Gastrocnemius medialis (tissue), 4 donors: ENCODE measurements around the gene SURF6. TPM values are rescaled to one million over a fixed set of nuclear protein-coding genes. Genes with fewer than 3 reads are reported as not detected.

Experiments
- ATAC-seq, 2 donors: fragments of 150-250 bp; one replicate each; pipeline ENCODE4 v1.9.1; 2016
- DNase-seq, 2 donors: peaks; one replicate each; pipeline ENCODE4 v3.0.0-alpha.2; 2019
- H3K27ac ChIP-seq, 4 donors: fragments of 200-600 bp; sonication (generic); 1 replicate in 1 of 4; 2 replicates in 3 of 4; pipeline ENCODE4 v1.5.1; 2016 to 2018; ENCODE audit warnings: mild to moderate bottlenecking in 2 of 4, moderate library complexity in 1 of 4
- H3K27me3 ChIP-seq, 3 donors: fragments of 200-600 bp; sonication (generic) in 2 of 3; 1 replicate in 1 of 3; 2 replicates in 2 of 3; pipeline versions ENCODE4 v1.5.1 to v1.6.0; 2016 to 2019; ENCODE audit warnings: mild to moderate bottlenecking in 1 of 3, moderate library complexity in 1 of 3
- H3K36me3 ChIP-seq, 2 donors: fragments of 200-600 bp; sonication (generic) in 1 of 2; one replicate each; pipeline ENCODE4 v1.5.1; 2017 to 2018
- H3K4me1 ChIP-seq, 2 donors: fragments of 200-600 bp; sonication (generic) in 1 of 2; one replicate each; pipeline ENCODE4 v1.5.1; 2016 to 2017; ENCODE audit warnings: mild to moderate bottlenecking in 2 of 2
- H3K4me3 ChIP-seq, 4 donors: fragments of 200-600 bp; sonication (generic) in 3 of 4; 1 replicate in 1 of 4; 2 replicates in 3 of 4; pipeline ENCODE4 v1.5.1; 2016 to 2019; ENCODE audit warnings: mild to moderate bottlenecking in 2 of 4
- H3K9me3 ChIP-seq, 3 donors: fragments of 200-600 bp; sonication (generic) in 2 of 3; 1 replicate in 1 of 3; 2 replicates in 2 of 3; pipeline ENCODE4 v1.5.1; 2016 to 2019
- POLR2A ChIP-seq, 2 donors: fragments of 450-650 bp; IDR thresholded peaks; one replicate each; pipeline ENCODE4 v1.6.1; 2017; ENCODE audit warnings: antibody characterized with exemption in 2 of 2, mild to moderate bottlenecking in 2 of 2, moderate library complexity in 2 of 2
- in situ Hi-C, 4 donors: fragments of 200-750 bp; cut with MboI; loops; one replicate each; pipeline versions ENCODE4 v1.15.0 to v1.8.0; 2017; ENCODE audit warnings: low sequenced_read_pairs in 4 of 4
- intact Hi-C: fragments of 100-400 bp; cut with DNase I; formaldehyde crosslinking; loops from one replicate; pipeline ENCODE4 v1.15.1; 2023; ENCODE audit warnings: low total_unique reads
- total RNA-seq, 4 donors: library from RNA; depleted of rRNA; stranded (reverse); fragments of >200 nt; gene quantifications; one replicate each; pipeline versions ENCODE4 v1.1.0 to v1.2.3, GENCODE V29; 2016
- TF ChIP-seq, protein P1 (sequence below), 5 experiments: fragments of 450-650 bp in 3 of 5; fragments of 200-600 bp in 2 of 5; sonication (generic) in 2 of 5; IDR thresholded peaks in 4 of 5; conservative IDR thresholded peaks in 1 of 5; 1 replicate in 4 of 5; 2 replicates in 1 of 5; pipeline ENCODE4 v1.5.1; 2016 to 2019; ENCODE audit warnings: antibody characterized with exemption in 5 of 5, mild to moderate bottlenecking in 3 of 5, moderate library complexity in 3 of 5

The SURF6 gene
- total RNA-seq, 4 donors from 2014 or later, result 13.4 to 34.2 (median 28.0) TPM

DNA sequence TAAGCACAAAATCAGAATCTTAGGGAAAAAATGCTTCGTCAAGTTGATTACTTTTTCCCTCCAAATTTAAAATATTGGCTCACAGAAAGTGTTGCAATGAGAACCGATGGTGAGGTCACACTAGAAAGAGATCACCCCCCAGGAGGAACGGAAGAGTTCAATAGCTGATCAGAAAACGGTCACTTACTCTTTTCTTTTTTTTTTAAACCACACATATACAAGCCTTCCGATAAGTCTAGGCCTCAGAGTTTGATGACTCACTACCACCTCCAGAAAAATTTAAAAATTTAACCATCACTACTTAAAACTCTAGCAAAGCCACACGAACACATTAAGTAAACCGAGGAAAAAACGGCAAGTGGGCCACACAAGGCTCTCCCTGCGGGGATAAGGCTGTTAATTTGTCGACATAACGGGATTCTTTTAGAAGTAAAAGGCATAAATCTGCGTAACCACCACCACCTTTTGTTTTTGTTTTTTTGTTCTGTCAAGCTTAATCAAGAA is 38.7 kb upstream of the SURF6 start:
- Histone ChIP-seq H3K4me1 (peaks cover 42 to 56% of the 10 kb centered on the region in 2 donors), H3K27me3 (no peaks in the 10 kb centered on the region), H3K27ac (peak overlapping the region; percentile 77 to 97 (median 90)), H3K4me3 (peak overlapping the region; percentile 58 to 96 (median 83)), H3K9me3 (no peaks in the 10 kb centered on the region), H3K36me3 (no peaks in the 10 kb centered on the region)
- DNase-seq, result no peak
- no peak for TF ChIP-seq POLR2A (IDR thresholded peaks at IDR 0.05)
- TF ChIP-seq, protein P1, sequence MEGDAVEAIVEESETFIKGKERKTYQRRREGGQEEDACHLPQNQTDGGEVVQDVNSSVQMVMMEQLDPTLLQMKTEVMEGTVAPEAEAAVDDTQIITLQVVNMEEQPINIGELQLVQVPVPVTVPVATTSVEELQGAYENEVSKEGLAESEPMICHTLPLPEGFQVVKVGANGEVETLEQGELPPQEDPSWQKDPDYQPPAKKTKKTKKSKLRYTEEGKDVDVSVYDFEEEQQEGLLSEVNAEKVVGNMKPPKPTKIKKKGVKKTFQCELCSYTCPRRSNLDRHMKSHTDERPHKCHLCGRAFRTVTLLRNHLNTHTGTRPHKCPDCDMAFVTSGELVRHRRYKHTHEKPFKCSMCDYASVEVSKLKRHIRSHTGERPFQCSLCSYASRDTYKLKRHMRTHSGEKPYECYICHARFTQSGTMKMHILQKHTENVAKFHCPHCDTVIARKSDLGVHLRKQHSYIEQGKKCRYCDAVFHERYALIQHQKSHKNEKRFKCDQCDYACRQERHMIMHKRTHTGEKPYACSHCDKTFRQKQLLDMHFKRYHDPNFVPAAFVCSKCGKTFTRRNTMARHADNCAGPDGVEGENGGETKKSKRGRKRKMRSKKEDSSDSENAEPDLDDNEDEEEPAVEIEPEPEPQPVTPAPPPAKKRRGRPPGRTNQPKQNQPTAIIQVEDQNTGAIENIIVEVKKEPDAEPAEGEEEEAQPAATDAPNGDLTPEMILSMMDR (IDR thresholded peaks at IDR 0.05 in 4 of 5, conservative IDR thresholded peaks at IDR 0.05 in 1 of 5), result no peak
- no peak for ATAC-seq
- intact Hi-C loops, result loop anchor here (5.0 to 10.0 kb wide), 2 partner anchors 43 to 650 kb away; partner anchors contain the start of genes BRD3OS and REXO4
- in situ Hi-C loops, result no loop called here

DNA sequence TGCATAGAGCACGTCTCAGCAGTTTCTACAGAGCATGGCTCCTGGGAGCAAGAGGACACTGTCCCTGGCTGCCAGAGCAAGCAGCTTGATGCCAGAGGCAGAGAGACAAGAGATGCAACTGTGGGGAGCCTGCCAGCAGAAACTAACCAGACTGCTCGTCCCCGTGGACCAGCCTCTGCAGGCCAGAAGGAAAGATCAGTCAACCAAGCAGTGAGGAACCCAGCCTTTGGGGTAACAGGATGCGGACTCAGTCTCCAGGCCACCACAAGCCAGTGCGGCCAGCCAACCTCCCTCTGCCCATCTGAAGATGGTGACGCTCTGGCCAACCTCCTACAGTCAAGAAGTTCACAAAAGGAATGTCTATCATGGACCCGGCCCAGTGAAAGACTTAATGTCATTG is 36.2 kb upstream of the SURF6 start:
- H3K4me3 ChIP-seq, result no peak overlapping the region
- DNase-seq, result peak in 1 of 2 donors; percentile 70
- H3K4me1 ChIP-seq, result peaks cover 66 to 76% of the 10 kb centered on the region in 2 donors
- H3K27ac ChIP-seq, result peak overlapping the region in 3 of 4 donors; percentile 4 to 27 (median 24)
- no peak for ATAC-seq
- H3K9me3 ChIP-seq, result no peaks in the 10 kb centered on the region
- intact Hi-C loops, result loop anchor here (10.0 kb wide), 1 partner anchor 653 kb away; the partner anchor contains the start of gene BRD3OS
- H3K36me3 ChIP-seq, result peaks cover 0 to 3% of the 10 kb centered on the region in 2 donors
- H3K27me3 ChIP-seq, result no peaks in the 10 kb centered on the region
- in situ Hi-C loops, result no loop called here
- TF ChIP-seq, protein P1 (IDR thresholded peaks at IDR 0.05 in 4 of 5, conservative IDR thresholded peaks at IDR 0.05 in 1 of 5), result no peak
- TF ChIP-seq POLR2A (IDR thresholded peaks at IDR 0.05), result no peak

DNA sequence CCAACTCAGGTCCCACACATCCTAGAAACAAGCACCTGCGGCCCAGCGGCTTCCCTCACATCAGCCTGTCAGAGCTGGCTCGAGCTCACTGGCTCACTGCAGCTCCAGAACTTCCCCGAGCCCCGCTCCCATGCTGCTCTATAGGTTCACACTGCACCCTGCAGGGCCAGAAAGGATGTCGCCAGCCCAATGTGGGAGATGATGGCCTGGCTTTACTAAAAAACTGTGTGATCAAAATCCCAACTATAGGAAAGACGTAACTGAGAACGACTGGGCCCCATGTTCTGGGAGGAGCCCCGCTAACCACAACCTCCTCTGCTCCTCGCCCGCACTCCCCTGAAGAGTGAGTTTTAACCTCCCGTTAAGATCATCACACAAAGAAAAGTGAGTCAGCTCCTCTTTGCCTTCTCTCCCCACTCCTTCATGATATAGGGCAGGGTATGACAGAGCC is 35.3 kb upstream of the SURF6 start:
- Histone ChIP-seq H3K27me3 (no peaks in the 10 kb centered on the region), H3K9me3 (no peaks in the 10 kb centered on the region), H3K4me3 (no peak overlapping the region), H3K36me3 (peaks cover 0 to 11% of the 10 kb centered on the region in 2 donors), H3K4me1 (peaks cover 64 to 71% of the 10 kb centered on the region in 2 donors), H3K27ac (peak overlapping the region in 3 of 4 donors; percentile 4 to 27 (median 24))
- intact Hi-C loops, result loop anchor here (10.0 kb wide), 1 partner anchor 654 kb away; the partner anchor contains the start of gene BRD3OS
- ATAC-seq, result no peak
- no peak for TF ChIP-seq POLR2A (IDR thresholded peaks at IDR 0.05)
- TF ChIP-seq, protein P1 (IDR thresholded peaks at IDR 0.05 in 4 of 5, conservative IDR thresholded peaks at IDR 0.05 in 1 of 5), result no peak
- in situ Hi-C loops, result no loop called here
- no peak for DNase-seq

DNA sequence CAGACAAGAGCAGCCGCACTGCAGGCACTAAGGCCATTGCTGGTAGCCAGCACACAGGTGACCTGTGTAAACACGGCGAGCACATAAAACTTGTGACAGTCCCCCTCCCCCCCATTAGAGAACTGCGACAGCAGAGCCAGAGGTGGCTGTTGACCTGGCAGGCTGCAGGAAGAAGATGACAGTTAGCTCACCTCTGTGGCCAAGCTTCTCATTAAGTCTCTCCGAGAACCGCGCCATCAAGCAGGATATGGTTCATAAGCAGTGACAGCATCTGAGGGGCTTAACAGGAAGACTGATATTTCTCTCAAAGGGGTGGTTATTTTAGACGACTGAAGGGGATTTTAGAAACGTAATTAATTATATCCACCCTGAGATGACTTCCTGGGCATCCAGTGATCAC is 34.7 kb upstream of the SURF6 start:
- TF ChIP-seq, protein P1 (IDR thresholded peaks at IDR 0.05 in 4 of 5, conservative IDR thresholded peaks at IDR 0.05 in 1 of 5), result no peak
- TF ChIP-seq POLR2A (IDR thresholded peaks at IDR 0.05), result no peak
- Histone ChIP-seq H3K9me3 (no peaks in the 10 kb centered on the region), H3K27ac (peak overlapping the region in 1 of 4 donors; percentile 24), H3K27me3 (no peaks in the 10 kb centered on the region), H3K4me3 (no peak overlapping the region), H3K4me1 (peaks cover 64 to 71% of the 10 kb centered on the region in 2 donors), H3K36me3 (peaks cover 0 to 17% of the 10 kb centered on the region in 2 donors)
- in situ Hi-C loops, result no loop called here
- intact Hi-C loops, result loop anchor here (10.0 kb wide), 1 partner anchor 654 kb away; the partner anchor contains the start of gene BRD3OS
- ATAC-seq, result no peak
- no peak for DNase-seq
